Glutamatergic neuron (in vitro differentiated cells): ENCODE measurements around the gene PHC3. TPM values are rescaled to one million over a fixed set of nuclear protein-coding genes. Genes with fewer than 3 reads are reported as not detected.

Source experiments
- DNase-seq: peaks from one replicate; pipeline ENCODE4 v3.0.0; 2022
- H3K27ac Mint-ChIP-seq: one replicate; pipeline ENCODE4 v1.8.0; 2020; ENCODE audit warnings: mild to moderate bottlenecking, mixed read lengths, inconsistent platforms; ENCODE audit not compliant: unreplicated experiment
- H3K27me3 Mint-ChIP-seq: one replicate; pipeline ENCODE4 v1.8.0; 2020; ENCODE audit warnings: mild to moderate bottlenecking, moderate library complexity, mixed read lengths, inconsistent platforms; ENCODE audit not compliant: unreplicated experiment
- H3K36me3 Mint-ChIP-seq: one replicate; pipeline ENCODE4 v1.8.0; 2020; ENCODE audit warnings: mild to moderate bottlenecking, mixed read lengths, inconsistent platforms; ENCODE audit not compliant: unreplicated experiment
- H3K4me1 Mint-ChIP-seq: one replicate; pipeline ENCODE4 v1.8.0; 2020; ENCODE audit warnings: mild to moderate bottlenecking, low read depth, mixed read lengths, inconsistent platforms; ENCODE audit not compliant: unreplicated experiment
- H3K4me3 Mint-ChIP-seq: one replicate; pipeline ENCODE4 v1.8.0; 2020; ENCODE audit warnings: mild to moderate bottlenecking, mixed read lengths, inconsistent platforms; ENCODE audit not compliant: unreplicated experiment
- H3K9me3 Mint-ChIP-seq: one replicate; pipeline ENCODE4 v1.8.0; 2020; ENCODE audit warnings: mild to moderate bottlenecking, moderate library complexity, mixed read lengths, inconsistent platforms; ENCODE audit not compliant: unreplicated experiment
- total RNA-seq: library from RNA; stranded (reverse); fragmentation: NEBNext Ultra II Directional; extraction: Animal tissue kit (Norgen Biotek cat#: 25700); gene quantifications from one replicate; pipeline ENCODE4 v1.2.1, GENCODE V29; 2021; ENCODE audit not compliant: unreplicated experiment
- TF ChIP-seq, protein P1 (sequence below): fragments of 200-600 bp; sonication (generic); IDR thresholded peaks from one replicate; pipeline ENCODE4 v1.5.0; 2021; ENCODE audit not compliant: partially characterized antibody, unreplicated experiment

PHC3 gene
- total RNA-seq, 1 donor from 2014 or later: 31.9 TPM

DNA sequence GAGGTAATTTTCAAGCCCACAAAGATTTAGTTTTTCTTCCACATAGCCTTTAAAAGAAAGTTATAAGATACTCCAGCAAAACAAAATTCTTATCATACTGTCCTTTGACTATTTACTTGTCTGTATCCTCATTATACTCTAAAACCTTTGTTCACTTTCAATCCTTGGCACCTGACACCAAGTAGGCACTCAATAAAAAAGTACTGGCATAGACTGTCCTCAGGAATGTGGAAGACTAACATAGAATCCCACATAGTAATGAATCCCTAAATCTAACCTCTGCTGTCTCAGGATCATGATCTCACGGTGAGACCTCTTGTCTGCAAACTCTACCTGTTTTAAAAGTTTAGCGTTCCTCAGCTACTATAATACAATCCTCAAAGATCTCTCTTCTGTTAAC is 21.6 kb downstream of the PHC3 start:
- no peaks in the 10 kb centered on the region for H3K4me1 Mint-ChIP-seq
- no peak overlapping the region for H3K4me3 Mint-ChIP-seq
- peaks cover 13% of the 10 kb centered on the region for H3K36me3 Mint-ChIP-seq
- no peak for DNase-seq
- H3K9me3 Mint-ChIP-seq: no peaks in the 10 kb centered on the region
- TF ChIP-seq, protein P1, sequence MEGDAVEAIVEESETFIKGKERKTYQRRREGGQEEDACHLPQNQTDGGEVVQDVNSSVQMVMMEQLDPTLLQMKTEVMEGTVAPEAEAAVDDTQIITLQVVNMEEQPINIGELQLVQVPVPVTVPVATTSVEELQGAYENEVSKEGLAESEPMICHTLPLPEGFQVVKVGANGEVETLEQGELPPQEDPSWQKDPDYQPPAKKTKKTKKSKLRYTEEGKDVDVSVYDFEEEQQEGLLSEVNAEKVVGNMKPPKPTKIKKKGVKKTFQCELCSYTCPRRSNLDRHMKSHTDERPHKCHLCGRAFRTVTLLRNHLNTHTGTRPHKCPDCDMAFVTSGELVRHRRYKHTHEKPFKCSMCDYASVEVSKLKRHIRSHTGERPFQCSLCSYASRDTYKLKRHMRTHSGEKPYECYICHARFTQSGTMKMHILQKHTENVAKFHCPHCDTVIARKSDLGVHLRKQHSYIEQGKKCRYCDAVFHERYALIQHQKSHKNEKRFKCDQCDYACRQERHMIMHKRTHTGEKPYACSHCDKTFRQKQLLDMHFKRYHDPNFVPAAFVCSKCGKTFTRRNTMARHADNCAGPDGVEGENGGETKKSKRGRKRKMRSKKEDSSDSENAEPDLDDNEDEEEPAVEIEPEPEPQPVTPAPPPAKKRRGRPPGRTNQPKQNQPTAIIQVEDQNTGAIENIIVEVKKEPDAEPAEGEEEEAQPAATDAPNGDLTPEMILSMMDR: no peak
- H3K27ac Mint-ChIP-seq: no peak overlapping the region
- H3K27me3 Mint-ChIP-seq: no peaks in the 10 kb centered on the region

DNA sequence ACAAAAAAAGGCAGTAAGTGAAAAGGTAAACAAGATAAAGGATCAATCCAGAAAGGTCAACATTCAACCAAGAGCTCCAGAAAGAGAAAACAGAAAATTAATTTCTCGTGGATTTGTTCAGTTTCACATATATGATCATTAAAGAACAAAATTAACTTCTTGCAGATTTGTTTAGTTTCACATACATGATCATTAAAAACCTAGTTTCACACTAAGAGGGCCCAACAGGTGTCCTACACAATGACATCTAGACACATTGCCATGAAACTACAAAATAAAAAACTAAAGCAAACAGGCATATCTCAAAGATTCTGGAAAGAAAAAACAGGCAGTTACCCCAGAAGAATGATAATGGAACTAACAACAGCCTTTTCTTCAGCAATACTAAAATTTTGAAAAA is 22.1 kb downstream of the PHC3 start:
- TF ChIP-seq, protein P1: no peak
- Mint-ChIP-seq H3K9me3 (no peaks in the 10 kb centered on the region), H3K36me3 (peaks cover 13% of the 10 kb centered on the region), H3K27me3 (no peaks in the 10 kb centered on the region), H3K4me1 (no peaks in the 10 kb centered on the region), H3K4me3 (no peak overlapping the region), H3K27ac (no peak overlapping the region)
- no peak for DNase-seq

DNA sequence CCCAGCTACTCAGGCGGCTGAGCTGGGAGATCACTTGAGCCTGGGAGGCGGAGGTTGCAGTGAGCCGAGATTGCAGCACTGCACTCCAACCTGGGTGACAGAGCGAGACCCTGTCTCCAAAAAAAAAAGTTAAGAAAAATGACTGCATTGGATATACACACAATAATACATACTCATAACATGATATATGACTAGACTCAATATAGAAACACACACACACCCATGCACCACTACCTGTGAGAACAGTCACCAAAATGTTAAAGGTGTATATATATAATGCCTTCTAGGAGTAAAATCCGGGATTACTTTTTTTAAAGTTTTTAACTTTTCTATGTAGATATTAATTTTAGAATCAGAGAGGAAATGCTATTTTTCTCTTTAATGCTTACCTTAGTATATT is 25.9 kb downstream of the PHC3 start:
- no peaks in the 10 kb centered on the region for H3K36me3 Mint-ChIP-seq
- no peaks in the 10 kb centered on the region for H3K9me3 Mint-ChIP-seq
- H3K4me3 Mint-ChIP-seq: no peak overlapping the region
- TF ChIP-seq, protein P1: no peak
- no peaks in the 10 kb centered on the region for H3K27me3 Mint-ChIP-seq
- H3K4me1 Mint-ChIP-seq: no peaks in the 10 kb centered on the region
- no peak for DNase-seq
- no peak overlapping the region for H3K27ac Mint-ChIP-seq

DNA sequence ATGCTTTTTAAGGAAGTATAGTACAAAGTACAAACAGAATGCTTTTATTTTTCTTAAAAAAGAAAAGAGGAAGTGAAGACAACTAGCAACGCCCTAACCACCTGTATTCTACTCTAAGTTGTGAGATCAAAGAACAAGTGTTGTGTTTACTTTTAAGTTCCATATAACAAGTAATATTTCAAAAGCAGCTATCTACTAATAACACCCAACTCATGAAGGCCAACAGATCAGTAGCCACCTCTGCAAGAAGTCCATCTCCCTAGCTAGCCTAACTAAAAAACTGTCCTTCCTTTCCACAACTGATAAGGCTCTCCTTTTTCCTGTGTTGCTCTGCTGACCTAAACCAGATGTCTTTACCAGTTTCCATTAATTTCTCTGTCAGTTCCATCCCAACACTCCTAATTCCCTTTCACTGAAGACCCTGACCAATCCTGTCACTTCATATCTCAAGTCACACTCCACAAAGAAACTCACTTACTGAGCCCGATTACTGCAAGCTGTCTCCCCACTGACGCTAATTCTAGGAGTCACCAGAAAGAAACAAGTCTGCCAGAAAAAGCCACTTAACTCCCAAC is 26.9 kb downstream of the PHC3 start:
- Mint-ChIP-seq H3K36me3 (no peaks in the 10 kb centered on the region), H3K9me3 (no peaks in the 10 kb centered on the region), H3K27ac (peak overlapping the region; percentile 0), H3K4me1 (no peaks in the 10 kb centered on the region), H3K27me3 (no peaks in the 10 kb centered on the region), H3K4me3 (no peak overlapping the region)
- DNase-seq: no peak
- TF ChIP-seq, protein P1: no peak

DNA sequence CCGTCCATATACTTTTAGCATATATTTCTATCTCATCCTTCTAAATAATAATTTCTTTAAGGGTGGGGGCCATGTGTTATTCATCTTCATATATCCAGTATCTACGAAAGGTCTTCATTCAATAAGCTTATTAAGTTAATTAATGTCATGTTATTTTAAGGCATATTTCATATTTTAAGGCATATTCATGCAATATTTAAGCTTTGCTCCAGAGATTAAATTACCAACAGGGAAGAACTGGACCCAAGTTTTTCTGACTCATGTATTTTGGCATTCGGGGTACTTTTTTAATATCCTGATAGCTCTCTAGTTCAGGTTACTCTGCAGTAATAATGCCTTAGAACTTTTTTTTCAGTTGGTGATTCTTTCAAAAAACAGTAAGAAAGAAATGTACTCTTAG is 27.4 kb downstream of the PHC3 start:
- no peak overlapping the region for H3K27ac Mint-ChIP-seq
- no peak overlapping the region for H3K4me3 Mint-ChIP-seq
- H3K4me1 Mint-ChIP-seq: no peaks in the 10 kb centered on the region
- DNase-seq: no peak
- H3K9me3 Mint-ChIP-seq: no peaks in the 10 kb centered on the region
- TF ChIP-seq, protein P1: no peak
- no peaks in the 10 kb centered on the region for H3K27me3 Mint-ChIP-seq
- H3K36me3 Mint-ChIP-seq: no peaks in the 10 kb centered on the region
